GF-D8 (cell line): ENCODE measurements around the gene SPTBN5.
"Not testable (repeated sequence)": the region's sequence is repeated elsewhere in the genome, so short reads cannot be mapped to it uniquely, and the experiment has no call there.

Source experiments
- DNase-seq: peaks from one replicate; lab custom pipeline; 2025; lab: John Stamatoyannopoulos, UW

The SPTBN5 gene

DNA sequence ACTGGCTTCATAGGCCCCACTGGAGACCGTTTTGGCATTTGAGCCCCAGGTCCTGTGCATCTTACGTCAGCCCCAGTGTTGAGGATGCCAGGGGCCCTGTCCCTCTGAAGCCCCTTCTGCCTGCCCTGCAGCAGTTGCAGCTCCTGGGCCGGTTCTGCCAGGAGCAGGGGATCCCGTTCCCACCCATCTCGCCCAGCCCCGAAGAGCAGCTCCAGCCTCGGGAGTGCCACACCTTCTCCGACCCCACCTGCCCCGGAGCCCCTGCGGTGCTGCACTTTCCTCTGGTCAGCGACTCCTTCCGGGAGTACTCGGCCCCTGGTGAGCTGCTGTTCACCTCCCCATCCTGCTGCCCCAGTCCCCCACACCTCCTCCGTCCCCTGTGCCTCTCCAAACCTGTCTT is 46.6 kb downstream of the SPTBN5 start:
- no peak for DNase-seq

DNA sequence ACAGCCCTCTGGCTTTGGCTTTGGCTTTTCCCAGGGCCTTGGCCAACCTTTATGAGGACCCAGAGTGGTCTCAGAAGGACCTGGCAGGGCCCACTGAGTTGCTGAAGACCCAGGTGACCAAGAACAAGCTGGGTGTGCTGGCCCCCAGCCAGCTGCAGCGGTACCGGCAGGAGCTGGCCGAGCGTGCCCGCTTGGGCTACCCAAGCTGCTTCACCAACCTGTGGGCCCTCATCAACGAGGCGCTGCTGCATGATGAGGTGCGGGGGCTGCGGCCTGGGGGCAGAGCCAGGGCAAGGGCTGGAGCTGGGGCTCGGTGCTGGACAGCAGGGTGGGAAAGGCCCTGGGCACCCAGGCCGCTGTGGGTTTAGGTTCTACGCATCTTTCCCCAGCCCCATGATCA is 49.0 kb downstream of the SPTBN5 start:
- no peak for DNase-seq

DNA sequence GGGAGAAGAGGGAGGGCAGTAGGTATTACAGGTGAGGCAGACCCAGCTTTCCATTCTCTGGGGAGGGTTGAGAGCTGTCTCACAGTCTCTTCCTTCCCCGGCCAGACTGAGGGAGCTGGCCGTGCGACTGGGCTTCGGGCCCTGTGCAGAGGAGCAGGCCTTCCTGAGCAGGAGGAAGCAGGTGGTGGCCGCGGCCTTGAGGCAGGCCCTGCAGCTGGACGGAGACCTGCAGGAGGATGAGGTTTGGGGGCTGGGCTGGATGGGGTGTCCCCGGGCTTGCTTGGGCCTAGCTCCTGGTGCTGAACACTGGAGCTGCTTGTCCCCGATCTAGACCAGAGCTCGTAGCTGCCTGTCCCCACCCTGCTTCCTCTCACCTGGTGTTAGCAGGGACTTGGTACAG is 50.3 kb downstream of the SPTBN5 start:
- DNase-seq = no peak

DNA sequence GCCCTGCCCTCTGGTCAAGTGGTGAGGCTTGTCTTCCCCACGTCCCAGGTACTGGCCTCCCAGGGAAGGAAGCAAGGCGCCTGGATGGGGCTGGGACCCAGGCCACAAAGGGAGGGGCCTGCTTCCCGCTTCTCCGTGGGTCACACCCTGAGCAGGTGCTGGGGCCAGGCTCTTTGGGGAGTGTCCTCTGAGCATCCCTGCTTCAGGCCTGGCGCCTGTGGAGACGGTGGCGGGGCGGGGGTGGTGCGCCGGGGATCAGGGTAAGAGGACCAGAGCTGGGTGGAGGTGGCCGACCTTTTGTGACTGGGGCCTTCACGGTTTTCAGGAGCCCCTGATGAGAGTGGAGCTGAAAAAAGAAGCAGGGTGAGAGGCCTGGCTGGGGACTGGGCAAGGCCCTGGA is 51.6 kb downstream of the SPTBN5 start:
- no peak for DNase-seq

DNA sequence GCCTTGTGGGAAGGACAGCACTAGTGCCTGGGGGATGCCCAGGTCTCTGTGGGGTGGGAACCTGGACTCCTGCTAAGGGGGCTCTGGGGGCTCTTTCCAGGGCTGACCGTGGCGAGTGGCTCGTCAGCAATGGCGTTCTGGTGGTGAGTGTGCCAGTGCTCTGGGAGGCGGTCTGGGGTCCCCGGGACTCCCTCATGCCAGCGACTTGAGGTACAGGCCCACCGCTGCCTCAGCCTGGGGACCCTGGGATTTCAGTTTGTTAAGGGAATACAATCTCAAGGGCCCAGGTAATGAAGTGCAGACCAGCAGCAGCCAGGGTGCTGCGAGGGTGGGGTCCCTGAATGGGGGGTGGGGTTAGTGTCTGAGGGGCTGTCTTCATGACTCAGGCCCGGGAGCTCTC is 52.7 kb downstream of the SPTBN5 start:
- DNase-seq = no peak

DNA sequence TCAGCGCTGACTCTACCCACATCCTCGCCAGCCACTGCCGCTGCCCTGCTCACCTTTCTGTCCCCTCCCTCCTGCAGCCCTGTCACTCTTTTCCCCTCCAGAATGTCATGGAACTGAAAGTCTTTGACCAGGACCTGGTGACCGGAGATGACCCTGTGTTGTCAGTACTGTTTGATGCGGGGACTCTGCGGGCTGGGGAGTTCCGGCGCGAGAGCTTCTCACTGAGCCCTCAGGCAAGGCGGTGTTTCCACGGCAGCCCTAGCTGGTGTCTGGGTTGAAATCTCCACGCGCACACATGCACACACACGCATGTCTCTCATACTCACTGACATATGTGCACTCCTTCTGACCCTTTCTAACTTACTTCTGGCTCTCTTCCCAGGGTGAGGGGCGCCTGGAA is 53.2 kb downstream of the SPTBN5 start:
- DNase-seq = no peak

DNA sequence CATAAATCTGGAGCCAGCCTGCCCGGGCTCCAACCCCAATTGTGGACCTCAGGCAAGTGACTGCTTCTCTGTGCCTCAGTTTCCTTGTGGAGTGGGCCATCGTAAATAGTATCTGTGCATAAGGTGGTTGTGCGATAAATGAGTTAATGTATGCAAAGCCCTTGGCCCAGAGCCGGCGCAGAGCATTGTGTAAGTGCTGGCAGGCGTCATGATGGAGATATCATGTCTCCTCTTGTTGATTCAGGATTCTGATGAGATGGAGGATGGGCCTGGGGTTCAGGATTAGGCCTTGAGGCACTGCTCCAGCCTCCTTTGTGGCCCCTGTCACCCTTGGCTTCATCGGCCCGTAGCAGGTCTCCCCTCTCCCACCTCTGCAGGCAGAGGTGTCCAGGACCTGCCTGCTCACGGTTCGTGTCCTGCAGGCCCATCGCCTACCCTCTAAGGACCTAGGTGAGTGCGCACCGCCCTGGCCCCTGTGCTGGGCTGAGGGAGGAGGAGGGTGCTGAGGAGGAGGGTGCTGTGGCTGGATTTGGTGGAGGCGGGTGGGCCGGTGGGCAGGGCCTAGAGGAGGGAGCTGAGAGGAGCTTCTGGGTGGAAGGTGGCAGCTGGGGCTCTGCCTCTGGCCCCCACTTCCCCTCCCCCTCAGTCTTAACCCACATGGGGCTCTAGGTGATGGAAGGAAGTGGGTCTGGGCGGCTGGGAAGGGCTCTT is 53.9 kb downstream of the SPTBN5 start:
- DNase-seq = no peak

DNA sequence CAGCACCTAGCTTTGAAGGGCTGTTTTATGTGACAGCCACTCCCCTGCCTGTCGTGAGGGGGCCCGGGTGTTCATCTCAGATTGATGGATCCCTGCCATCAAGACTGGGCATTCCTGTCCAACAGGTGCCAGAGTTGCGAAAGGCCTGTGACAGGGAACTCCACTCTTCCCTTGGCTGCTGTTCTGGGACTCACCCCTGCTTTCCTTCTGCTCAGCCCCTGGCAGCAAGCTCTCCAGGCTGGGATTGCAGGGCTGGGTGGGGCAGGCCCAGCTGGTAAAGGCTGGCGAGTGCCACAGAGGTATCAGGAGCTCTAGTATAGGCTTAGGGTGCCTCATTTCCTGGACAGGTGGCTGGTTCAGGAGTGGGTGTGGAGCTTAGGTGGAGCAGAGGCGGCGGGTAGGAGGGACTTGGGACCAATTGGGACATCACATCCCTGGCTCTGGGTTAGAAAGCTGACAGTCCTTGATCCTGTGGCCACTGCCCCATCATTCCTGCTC is 55.4 kb downstream of the SPTBN5 start, which contains the start of gene PLA2G4B:
Gene PLA2G4B, plus strand, starts transcription at position 448 of the 498 bp plus-strand sequence. CDS start 67 bp downstream, outside the sequence.
- DNase-seq = no peak

DNA sequence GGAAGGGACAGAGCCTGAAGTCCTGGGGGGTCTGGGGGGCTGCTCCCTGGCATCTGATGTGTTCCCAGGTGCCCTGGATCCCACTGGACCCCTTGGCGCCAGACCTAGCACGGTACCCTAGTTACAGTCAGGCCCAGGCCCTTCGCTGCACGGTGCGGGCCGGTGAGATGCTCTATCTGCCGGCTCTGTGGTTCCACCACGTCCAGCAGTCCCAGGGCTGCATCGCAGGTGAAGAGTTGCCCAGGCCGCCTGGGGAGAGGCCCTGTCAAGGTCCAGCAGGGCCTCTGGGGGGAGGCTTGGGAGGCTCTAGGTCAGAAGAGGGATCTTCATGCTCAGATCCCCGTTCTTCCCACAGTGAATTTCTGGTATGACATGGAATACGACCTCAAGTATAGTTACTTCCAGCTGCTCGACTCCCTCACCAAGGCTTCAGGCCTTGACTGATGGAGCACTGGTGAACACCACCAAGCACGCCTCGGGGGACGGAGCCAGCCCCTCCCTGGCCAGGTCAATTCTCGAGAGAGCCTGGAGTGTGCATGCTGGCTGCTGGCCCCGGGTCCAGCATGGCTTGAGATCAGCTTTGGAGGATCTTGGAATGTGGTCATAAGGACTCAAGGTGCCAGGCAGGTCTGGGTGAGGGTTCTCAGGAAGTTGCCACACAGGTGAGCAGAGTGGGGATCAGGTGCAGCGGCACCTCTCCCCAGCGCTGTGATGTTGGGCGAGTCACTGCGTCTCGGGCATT is 57.0 kb downstream of the SPTBN5 start:
- DNase-seq = no peak

DNA sequence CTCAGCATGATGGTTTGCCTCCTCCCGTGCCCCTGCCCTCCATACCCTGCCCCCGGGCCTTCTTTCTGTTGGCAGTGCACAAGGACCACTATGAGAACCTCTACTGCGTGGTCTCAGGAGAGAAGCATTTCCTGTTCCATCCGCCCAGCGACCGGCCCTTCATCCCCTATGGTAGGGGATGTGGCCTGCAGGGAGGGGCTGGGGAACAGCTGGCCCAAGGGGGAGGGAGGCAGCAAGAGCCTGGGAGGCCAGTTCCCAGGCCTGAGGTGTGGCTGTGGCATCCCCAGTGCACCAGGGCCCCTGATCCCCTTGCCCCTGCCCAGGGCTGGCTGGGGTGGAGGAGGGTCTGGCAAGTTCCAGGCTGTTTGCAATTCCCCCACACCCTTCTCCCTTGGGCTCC is 57.8 kb downstream of the SPTBN5 start:
- no peak for DNase-seq

DNA sequence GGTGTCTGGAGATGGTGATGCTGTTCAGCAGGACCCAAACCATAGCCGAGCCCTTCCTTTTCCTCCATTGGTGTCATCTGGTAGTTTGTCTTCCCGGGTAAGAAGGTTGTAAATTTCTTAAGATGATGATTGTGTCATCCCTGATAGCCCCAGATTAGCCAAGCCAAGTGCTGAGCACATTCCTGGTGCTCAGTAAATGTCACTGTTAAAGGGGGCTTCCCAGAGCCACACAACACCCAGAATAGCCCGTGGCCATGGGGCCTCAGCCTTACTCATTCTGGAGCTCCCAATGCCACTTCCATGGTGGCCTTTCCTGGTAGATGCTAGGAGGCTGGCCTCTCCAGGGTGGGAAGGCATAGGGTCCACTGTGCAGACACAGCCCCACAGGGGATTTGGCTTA is 59.8 kb downstream of the SPTBN5 start:
- DNase-seq = no peak

DNA sequence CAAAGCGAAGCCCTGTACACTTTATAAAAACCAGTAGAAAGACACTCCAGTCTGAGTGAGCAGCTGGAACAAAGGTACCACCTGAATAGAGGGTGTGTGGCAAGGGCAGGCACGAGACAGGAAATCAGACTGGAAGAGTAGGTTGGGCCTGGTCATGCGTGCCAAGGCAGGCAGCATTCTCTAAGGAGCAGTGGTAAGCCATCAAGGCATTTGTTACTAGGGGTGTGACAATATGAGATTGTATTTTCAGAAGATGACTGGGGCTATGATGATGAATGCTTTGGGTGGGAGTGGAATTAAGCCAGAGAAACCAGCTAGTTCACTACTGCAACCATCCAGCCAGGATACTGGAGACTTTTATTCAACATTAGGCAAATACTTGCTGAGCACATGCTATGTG is 61.0 kb downstream of the SPTBN5 start:
- no peak for DNase-seq

DNA sequence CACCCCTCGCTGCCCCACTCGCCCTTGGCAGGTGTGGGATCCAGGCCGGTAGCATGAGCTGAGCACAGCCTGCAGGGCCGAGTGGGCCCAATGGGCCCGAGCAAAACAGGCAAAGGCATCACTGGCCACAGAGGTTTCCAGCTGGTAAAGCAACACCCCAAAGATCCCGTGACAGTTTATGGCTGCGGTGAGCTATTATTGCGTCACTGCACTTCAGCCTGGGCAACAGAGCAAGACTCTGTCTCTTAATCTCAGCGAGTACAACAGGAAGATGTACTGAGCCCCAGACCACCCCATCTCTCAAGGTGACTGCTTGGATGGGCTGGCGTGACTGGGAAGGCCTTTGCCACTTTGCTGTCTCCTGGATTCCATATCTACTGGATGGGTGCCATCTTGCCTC is 61.6 kb downstream of the SPTBN5 start:
- no peak for DNase-seq

DNA sequence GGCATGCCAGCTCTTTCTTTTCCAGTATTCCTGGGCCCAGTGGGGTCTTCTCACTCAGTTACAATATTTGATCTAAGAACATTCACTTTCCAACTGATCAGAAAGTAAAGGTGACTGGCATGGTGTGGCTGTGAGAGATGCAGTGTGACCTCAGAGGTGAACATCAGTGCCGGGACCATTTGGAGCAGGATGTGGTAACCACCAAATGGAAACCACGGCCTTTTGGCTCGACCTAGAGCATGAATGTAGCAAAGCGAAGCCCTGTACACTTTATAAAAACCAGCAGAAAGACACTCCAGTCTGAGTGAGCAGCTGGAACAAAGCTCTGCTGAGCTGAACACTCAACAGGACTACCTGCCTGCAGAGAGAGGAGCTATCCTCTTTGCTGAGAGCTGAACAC is 62.6 kb downstream of the SPTBN5 start:
- DNase-seq = not testable (repeated sequence)

DNA sequence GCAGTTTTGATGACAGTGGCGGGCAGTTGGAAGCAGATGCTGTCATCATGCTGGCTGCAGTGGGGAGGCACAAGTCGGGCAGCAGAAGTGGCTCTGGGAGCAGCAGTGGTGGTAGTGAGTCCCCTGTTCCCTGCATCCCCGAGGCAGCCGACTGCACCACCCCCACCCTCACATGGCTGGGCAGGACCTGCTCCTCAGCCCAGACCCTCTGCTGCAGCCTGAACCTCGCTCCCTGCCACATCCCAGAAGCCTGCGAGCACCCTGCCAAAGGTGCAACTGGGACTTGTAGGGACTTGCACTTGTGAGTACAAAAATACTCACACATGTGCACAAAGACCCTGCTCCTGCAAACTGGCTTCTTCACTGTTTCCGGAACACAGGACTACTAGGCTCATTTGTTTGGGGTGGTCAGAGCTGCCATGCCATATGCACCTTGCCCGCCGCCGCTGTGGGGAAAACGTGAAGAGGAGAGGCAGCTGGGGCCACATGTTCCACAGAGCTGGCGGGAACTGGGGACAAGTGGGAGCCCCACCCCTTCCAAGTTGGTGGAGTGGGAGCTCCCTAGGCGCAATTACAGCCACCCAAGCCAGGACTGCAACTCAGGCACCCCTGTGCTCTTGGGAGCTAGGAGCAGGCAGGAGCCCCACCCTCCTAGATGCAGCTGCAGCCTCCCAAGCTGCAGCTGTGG is 63.8 kb downstream of the SPTBN5 start:
- DNase-seq = no peak

DNA sequence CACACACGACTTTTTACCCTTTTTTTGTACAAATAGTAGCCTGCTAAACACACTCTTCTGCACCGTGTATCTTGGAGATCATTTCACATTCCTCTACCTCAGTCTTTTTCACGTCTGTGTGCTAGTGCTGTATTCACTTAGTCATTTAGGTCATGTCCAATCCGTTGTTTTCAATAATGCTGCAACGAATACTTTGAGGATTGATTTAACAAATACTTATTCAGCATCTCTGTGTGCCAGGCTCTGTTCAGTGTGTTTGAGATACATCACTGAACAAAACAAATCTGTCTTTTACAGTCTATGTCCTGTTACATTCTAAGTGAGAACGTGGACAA is 65.1 kb downstream of the SPTBN5 start:
- DNase-seq = no peak

DNA sequence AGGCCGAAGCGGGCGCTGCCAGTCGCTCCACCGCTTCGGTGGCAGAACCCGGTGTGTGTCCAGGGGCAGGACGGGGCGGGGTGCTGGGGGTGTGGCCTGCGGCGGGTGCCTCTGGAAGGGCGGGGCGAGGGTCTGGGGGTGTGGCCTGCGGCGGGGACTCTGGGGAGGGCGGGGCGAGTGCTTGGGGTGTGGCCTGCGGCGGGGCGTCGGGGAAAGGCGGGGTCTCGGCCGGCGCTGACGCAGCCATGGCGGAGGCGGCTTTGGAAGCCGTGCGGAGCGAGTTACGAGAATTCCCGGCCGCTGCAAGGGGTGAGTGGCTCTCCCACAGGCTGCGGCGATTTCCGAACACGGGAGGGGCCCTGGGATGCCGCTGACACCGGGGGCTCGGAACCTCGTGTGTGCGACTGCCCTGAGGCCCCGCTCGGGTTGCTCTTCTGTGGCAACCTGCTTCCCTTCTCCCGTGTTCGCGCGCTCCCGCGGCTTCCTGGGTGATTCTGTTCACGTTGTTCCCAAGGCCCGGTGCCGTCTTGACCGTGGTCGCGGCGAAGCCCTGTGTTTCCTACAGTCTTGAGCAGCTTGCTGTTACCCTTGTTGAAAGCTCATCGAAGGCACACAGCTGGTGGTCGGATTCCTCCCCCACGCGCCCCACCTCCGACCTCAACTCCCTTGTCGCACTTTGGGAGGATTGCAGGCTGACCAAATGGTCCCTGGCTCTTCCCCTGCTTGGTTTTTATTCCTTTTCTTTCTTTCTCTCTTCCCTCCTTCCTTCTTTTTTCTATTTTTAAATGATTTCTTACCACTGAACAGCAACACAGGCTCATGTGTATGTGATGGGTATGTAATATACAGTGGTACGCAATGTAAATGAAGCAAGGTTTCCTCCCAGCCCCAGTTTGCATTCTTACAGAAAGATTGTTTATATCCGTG is 65.7 kb downstream of the SPTBN5 start, which contains the start of gene JMJD7:
Gene JMJD7, plus strand, starts transcription at position 213 of the 927 bp plus-strand sequence. Its CDS starts 33 bp downstream, at position 246.
- DNase-seq = peak; percentile 5

DNA sequence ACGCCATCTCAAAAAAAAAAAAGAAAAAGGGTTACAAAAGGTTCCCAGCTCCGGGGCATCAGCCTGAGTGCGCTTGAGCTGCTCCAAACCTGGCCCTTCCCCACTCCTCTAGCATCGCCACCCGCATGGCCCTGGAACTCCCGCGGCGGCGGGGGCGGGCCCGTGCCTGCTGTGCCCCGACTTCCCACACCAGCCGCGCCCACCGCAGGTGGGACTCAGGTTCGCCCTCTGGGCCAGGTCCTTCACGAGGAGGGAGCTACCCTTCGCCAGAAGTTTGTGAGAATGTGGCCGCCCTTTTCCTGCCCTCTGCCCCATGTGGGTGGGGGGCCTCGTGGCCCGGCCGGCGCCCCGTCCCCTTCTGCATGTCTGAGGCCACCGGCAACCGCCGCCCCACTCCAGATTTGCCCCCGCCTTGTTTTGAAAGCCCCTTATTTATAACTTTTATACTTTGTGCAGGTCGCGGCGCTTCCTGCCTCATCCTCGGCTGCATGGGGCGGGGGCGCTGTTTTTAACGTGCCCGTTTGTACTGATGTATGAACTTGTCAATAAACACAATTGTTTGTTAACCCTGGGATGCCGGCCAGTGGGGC is 66.5 kb downstream of the SPTBN5 start:
- DNase-seq = no peak

DNA sequence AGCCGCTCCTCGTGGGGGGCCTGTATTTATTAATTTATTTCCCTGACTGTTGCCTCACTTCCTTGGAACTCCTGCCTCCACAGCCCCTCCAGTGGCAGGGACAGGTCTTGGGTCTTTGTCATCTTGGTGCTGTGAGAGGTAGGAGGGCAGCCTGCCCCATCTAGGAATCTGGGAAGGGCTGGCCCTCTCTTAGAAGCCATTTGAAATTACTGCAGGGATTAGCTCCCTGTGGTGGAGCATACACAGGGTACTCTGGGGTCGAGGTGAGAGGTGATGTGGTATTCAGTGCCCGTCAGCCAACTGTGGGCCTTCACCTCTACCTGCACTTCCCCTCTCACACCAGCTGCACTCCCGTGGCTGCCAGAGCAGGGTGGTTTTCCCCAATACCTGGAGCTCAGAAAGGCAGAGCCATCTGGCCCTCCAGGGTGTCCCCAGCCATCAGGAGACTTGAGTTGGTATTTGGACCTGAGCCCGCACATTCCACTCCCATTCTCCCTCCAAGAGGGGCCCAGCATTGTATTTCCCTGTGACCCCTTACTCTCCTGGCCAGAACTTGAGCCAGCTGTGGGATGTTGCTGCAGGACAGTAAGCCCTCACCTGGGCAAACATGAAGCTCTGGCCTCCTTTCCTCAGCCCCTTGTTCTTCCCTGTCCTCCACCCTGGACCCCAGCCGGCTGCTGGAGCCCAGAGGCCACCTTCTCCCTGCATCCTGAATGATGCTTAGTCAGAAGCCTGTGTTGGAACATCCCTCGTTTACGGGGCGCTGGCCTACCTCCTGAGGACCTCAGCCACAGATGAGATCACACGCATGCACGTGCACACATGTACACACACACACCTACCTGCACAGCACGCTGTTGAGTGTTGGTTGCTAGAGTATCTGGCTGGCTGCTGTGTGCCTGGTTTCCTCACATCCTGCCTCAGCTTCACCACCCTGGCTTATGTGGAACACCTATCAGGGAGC is 68.0 kb downstream of the SPTBN5 start:
- no peak for DNase-seq

DNA sequence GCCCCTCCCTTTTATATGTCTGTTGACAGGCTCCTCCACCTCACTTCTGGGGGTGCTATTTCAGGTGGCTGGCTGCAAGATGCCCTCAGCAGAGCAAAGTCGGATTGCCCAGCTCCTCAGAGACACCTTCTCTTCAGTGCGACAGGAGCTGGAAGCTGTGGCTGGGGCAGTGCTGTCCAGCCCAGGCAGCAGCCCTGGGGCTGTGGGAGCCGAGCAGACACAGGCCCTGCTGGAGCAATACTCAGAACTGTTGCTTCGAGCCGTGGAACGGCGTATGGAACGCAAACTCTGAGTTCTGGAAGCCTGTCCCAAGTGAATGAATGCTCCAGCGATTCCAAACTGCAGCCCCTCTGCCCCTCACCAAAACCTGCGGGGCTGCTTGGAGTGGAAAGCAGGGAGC is 68.7 kb downstream of the SPTBN5 start:
- DNase-seq = no peak
